ENCODE results near the gene IL2RA.
"Not testable (repeated sequence)": the region's sequence is repeated elsewhere in the genome, so short reads cannot be mapped to it uniquely, and the experiment has no call there.

- not testable (repeated sequence) for TF ChIP-seq CTCF (IDR thresholded peaks at IDR 0.05); EZH2 (IDR thresholded peaks at IDR 0.05; ENCODE audit: borderline replicate concordance, insufficient read depth, low read depth, low read length, poor library complexity, severe bottlenecking)
These were observed 2.6 kb upstream of the IL2RA start for GRCh38 chr10:6064726-6065125.
